GM12878 (cell line): Measurements from ENCODE around the gene ANO4.

Experiments
- BCLAF1 ChIP-seq: fragments of 450-650 bp; IDR thresholded peaks from 2 replicates; pipeline ENCODE4 v1.6.1; 2017; ENCODE audit warnings: antibody characterized with exemption, mild to moderate bottlenecking, moderate library complexity
- RAD21 ChIP-seq: IDR thresholded peaks from 2 replicates; pipeline ENCODE4 v1.6.1; 2011; ENCODE audit warnings: mild to moderate bottlenecking, low read depth, low read length, moderate library complexity; ENCODE audit not compliant: insufficient read depth

GRCh38 chr12:100904270-100904669 lies 109.7 kb downstream of the ANO4 start:
- TF ChIP-seq RAD21 (no peak), BCLAF1 (no peak)
